HG03439 (cell line): ENCODE results near the gene CYP2J2.
"Not testable (repeated sequence)": the region's sequence is repeated elsewhere in the genome, so short reads cannot be mapped to it uniquely, and the experiment has no call there.

Experiments used
- ATAC-seq: cut with Tn5 transposase; IDR thresholded peaks from one replicate; pipeline ENCODE4 v1.9.1; 2021; ENCODE audit warnings: mild to moderate bottlenecking, moderate library complexity; ENCODE audit not compliant: unreplicated experiment

The CYP2J2 gene

GRCh38 chr1:59926381-59927123 is at the start of gene CYP2J2:
CYP2J2 (minus strand) TSS chr1:59926773; CDS start chr1:59926746, 27 bp downstream.
- ATAC-seq: no peak

- ATAC-seq: no peak
Observed at GRCh38 chr1:59973719-59974118, 47.1 kb upstream of the CYP2J2 start.

GRCh38 chr1:59972216-59972927 is 45.8 kb upstream of the CYP2J2 start:
- no peak for ATAC-seq

- ATAC-seq: peak; percentile 63
Observed at GRCh38 chr1:59971464-59971911, 44.9 kb upstream of the CYP2J2 start.

- not testable (repeated sequence) for ATAC-seq
Observed at GRCh38 chr1:59969542-59970175, 43.1 kb upstream of the CYP2J2 start.

GRCh38 chr1:59968746-59969145 is 42.2 kb upstream of the CYP2J2 start:
- ATAC-seq: not testable (repeated sequence)

GRCh38 chr1:59967780-59968179 is 41.2 kb upstream of the CYP2J2 start:
- no peak for ATAC-seq

GRCh38 chr1:59967141-59967697 is 40.6 kb upstream of the CYP2J2 start:
- ATAC-seq: no peak

GRCh38 chr1:59952065-59952464 is 25.5 kb upstream of the CYP2J2 start:
- ATAC-seq: no peak

- no peak for ATAC-seq
Observed at GRCh38 chr1:59949648-59950047, 23.1 kb upstream of the CYP2J2 start.

GRCh38 chr1:59948990-59949389 is 22.4 kb upstream of the CYP2J2 start:
- ATAC-seq: no peak

- ATAC-seq: peak; percentile 93
Observed at GRCh38 chr1:59947047-59947938, 20.7 kb upstream of the CYP2J2 start.

GRCh38 chr1:59945790-59946189 is 19.2 kb upstream of the CYP2J2 start:
- no peak for ATAC-seq

GRCh38 chr1:59939393-59939792 is 12.8 kb upstream of the CYP2J2 start:
- no peak for ATAC-seq

GRCh38 chr1:59937636-59938210 is 11.2 kb upstream of the CYP2J2 start:
- no peak for ATAC-seq

GRCh38 chr1:59936358-59936821 is 9.8 kb upstream of the CYP2J2 start:
- no peak for ATAC-seq

GRCh38 chr1:59928996-59929395 is 2.4 kb upstream of the CYP2J2 start:
- ATAC-seq: no peak

- ATAC-seq: no peak
Observed at GRCh38 chr1:59927213-59927612, 640 bp upstream of the CYP2J2 start.

- ATAC-seq: no peak
Observed at GRCh38 chr1:59924653-59925052, 1.9 kb downstream of the CYP2J2 start.
